Neural progenitor cell (in vitro differentiated cells): ENCODE results near the gene E2F3. TPM values are rescaled to one million over a fixed set of nuclear protein-coding genes. Genes with fewer than 3 reads are reported as not detected.

Experiments
- DNase-seq: peaks from one replicate; pipeline ENCODE4 v3.0.0-alpha.2; 2016; ENCODE audit warnings: low spot score
- H2AFZ ChIP-seq: fragments of 200-600 bp; sonication (generic); replicated peaks from 2 replicates; pipeline ENCODE4 v1.6.1; 2016; ENCODE audit warnings: antibody characterized with exemption
- H3F3A ChIP-seq: fragments of 200-600 bp; sonication (generic); 2 replicates; pipeline ENCODE4 v1.6.1; 2016; ENCODE audit warnings: antibody characterized with exemption, low read depth
- H3K27ac ChIP-seq: fragments of 200-600 bp; sonication (generic); 2 replicates; pipeline ENCODE4 v1.5.1; 2016; ENCODE audit warnings: mild to moderate bottlenecking
- H3K27me3 ChIP-seq: fragments of 200-600 bp; sonication (generic); 2 replicates; pipeline ENCODE4 v1.6.1; 2016; ENCODE audit warnings: mild to moderate bottlenecking, moderate library complexity
- H3K36me3 ChIP-seq: fragments of 200-600 bp; sonication (generic); 2 replicates; pipeline ENCODE4 v1.5.1; 2016
- H3K4me1 ChIP-seq: fragments of 200-600 bp; sonication (generic); 2 replicates; pipeline ENCODE4 v1.6.1; 2016; ENCODE audit warnings: mixed run types
- H3K4me2 ChIP-seq: fragments of 200-600 bp; sonication (generic); 2 replicates; pipeline ENCODE4 v1.6.1; 2016
- H3K4me3 ChIP-seq: fragments of 200-600 bp; sonication (generic); 2 replicates; pipeline ENCODE4 v1.5.1; 2016
- H3K79me2 ChIP-seq: fragments of 200-600 bp; sonication (generic); 2 replicates; pipeline ENCODE4 v1.6.1; 2016; ENCODE audit warnings: low read depth
- H3K9ac ChIP-seq: fragments of 200-600 bp; sonication (generic); 2 replicates; pipeline ENCODE4 v1.6.1; 2016
- H3K9me3 ChIP-seq: fragments of 200-600 bp; sonication (generic); 2 replicates; pipeline ENCODE4 v1.5.1; 2016; ENCODE audit warnings: low read depth
- H4K20me1 ChIP-seq: fragments of 200-600 bp; sonication (generic); 2 replicates; pipeline ENCODE4 v1.6.1; 2016; ENCODE audit warnings: low read depth
- H3K27ac Mint-ChIP-seq: 3 replicates; pipeline ENCODE4 v1.8.0; 2021; ENCODE audit warnings: mixed read lengths
- H3K27me3 Mint-ChIP-seq: 2 replicates; pipeline ENCODE4 v1.8.0; 2022; ENCODE audit warnings: low read depth, mild to moderate bottlenecking, inconsistent platforms, moderate library complexity, mixed read lengths; ENCODE audit not compliant: insufficient read depth
- H3K36me3 Mint-ChIP-seq: 3 replicates; pipeline ENCODE4 v1.8.0; 2021; ENCODE audit warnings: mixed read lengths
- H3K4me1 Mint-ChIP-seq: 3 replicates; pipeline ENCODE4 v1.8.0; 2021; ENCODE audit warnings: mixed read lengths
- H3K4me3 Mint-ChIP-seq: 3 replicates; pipeline ENCODE4 v1.8.0; 2021; ENCODE audit warnings: mild to moderate bottlenecking, moderate library complexity, mixed read lengths
- H3K9me3 Mint-ChIP-seq: 3 replicates; pipeline ENCODE4 v1.8.0; 2020; ENCODE audit warnings: mixed read lengths
- EZH2 ChIP-seq: fragments of 200-600 bp; sonication (generic); IDR thresholded peaks from 2 replicates; pipeline ENCODE4 v1.6.1; 2017; ENCODE audit warnings: antibody characterized with exemption, mild to moderate bottlenecking, moderate library complexity
- EZH2phosphoT487 ChIP-seq: fragments of 200-600 bp; sonication (generic); IDR thresholded peaks from 2 replicates; pipeline ENCODE4 v1.6.1; 2017; ENCODE audit warnings: antibody characterized with exemption
- total RNA-seq: library from RNA; depleted of rRNA; stranded (reverse); fragments of >200 nt; gene quantifications from 2 replicates; pipeline ENCODE4 v1.2.3, GENCODE V29; 2015; ENCODE audit warnings: low replicate concordance
- TF ChIP-seq, protein P1 (sequence below): fragments of 200-600 bp; sonication (generic); IDR thresholded peaks from 2 replicates; pipeline ENCODE4 v1.5.1; 2017; ENCODE audit warnings: antibody characterized with exemption, mild to moderate bottlenecking

E2F3 gene
- total RNA-seq, 1 donor from 2014 or later, result 35.7 TPM

DNA sequence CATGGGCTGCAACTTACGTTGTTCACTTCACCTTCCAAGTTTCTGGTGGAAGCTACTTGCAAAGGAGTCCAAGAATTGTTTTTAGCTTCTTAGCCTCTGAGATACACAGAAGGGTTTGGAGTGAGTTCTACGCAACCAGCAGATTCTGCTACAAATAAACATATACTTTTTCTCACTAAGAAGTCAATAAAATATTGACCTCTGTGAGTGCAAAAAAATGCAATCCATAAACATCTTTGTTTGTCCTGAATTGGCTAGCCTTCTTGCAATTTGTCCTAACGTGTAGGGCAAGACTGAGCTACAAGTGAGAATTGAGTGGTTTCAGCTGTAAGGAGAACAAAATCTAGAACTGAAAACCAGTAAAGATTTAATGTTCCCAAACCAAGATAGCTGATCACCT lies 26.2 kb upstream of the E2F3 start:
- peaks cover 18% of the 10 kb centered on the region for H3K4me1 Mint-ChIP-seq
- no peak overlapping the region for H3K4me3 Mint-ChIP-seq
- no peaks in the 10 kb centered on the region for H3K79me2 ChIP-seq
- H3K9me3 ChIP-seq, result no peaks in the 10 kb centered on the region
- H3K9ac ChIP-seq, result no peak overlapping the region
- H3F3A ChIP-seq, result no peaks in the 10 kb centered on the region
- peaks cover 2% of the 10 kb centered on the region for H3K27me3 Mint-ChIP-seq
- no peaks in the 10 kb centered on the region for H3K27me3 ChIP-seq
- H3K4me2 ChIP-seq, result no peak overlapping the region
- no peaks in the 10 kb centered on the region for H4K20me1 ChIP-seq
- H3K9me3 Mint-ChIP-seq, result peaks cover 6% of the 10 kb centered on the region
- H2AFZ ChIP-seq, result no peak overlapping the region
- no peak overlapping the region for H3K27ac ChIP-seq
- no peak for TF ChIP-seq EZH2phosphoT487
- TF ChIP-seq, protein P1, sequence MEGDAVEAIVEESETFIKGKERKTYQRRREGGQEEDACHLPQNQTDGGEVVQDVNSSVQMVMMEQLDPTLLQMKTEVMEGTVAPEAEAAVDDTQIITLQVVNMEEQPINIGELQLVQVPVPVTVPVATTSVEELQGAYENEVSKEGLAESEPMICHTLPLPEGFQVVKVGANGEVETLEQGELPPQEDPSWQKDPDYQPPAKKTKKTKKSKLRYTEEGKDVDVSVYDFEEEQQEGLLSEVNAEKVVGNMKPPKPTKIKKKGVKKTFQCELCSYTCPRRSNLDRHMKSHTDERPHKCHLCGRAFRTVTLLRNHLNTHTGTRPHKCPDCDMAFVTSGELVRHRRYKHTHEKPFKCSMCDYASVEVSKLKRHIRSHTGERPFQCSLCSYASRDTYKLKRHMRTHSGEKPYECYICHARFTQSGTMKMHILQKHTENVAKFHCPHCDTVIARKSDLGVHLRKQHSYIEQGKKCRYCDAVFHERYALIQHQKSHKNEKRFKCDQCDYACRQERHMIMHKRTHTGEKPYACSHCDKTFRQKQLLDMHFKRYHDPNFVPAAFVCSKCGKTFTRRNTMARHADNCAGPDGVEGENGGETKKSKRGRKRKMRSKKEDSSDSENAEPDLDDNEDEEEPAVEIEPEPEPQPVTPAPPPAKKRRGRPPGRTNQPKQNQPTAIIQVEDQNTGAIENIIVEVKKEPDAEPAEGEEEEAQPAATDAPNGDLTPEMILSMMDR, result no peak
- no peak for TF ChIP-seq EZH2
- no peaks in the 10 kb centered on the region for H3K36me3 Mint-ChIP-seq
- H3K4me3 ChIP-seq, result no peak overlapping the region
- no peaks in the 10 kb centered on the region for H3K4me1 ChIP-seq
- DNase-seq, result no peak
- no peak overlapping the region for H3K27ac Mint-ChIP-seq
- no peaks in the 10 kb centered on the region for H3K36me3 ChIP-seq

DNA sequence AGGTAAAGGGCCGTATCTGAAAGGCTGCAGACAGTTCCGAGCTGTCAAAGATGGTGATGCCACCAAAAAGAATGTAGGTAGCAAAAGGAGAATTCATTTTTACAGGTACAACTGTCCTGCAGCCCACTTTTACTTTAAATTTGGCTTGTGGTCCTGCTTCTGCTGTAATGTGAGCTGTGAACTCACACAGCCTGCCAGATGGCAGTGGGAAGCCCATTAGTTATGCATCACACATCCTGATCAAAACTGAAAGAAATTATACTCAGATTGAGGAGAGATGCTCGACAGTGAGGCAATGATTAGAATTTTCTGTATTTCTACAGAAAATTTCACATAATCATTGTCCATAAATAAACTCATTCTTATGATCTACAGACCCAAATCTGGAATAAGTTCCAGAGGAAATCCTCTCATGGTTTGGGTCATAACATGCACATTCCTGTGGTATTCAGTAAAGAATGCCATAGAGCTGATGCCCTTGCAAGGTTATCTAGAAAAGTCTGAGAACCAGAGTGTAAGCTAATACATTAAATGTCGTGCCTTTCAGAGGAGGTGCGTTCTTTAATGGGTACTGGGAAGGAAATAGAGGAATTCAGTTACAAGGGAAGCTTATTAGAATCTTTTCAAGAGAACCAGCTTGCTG lies 23.9 kb upstream of the E2F3 start:
- no peaks in the 10 kb centered on the region for H4K20me1 ChIP-seq
- no peaks in the 10 kb centered on the region for H3K4me1 ChIP-seq
- Mint-ChIP-seq H3K4me1 (peaks cover 18% of the 10 kb centered on the region), H3K4me3 (no peak overlapping the region), H3K36me3 (peaks cover 4% of the 10 kb centered on the region), H3K27me3 (peaks cover 2% of the 10 kb centered on the region), H3K9me3 (peaks cover 6% of the 10 kb centered on the region), H3K27ac (no peak overlapping the region)
- H2AFZ ChIP-seq, result no peak overlapping the region
- DNase-seq, result no peak
- no peak overlapping the region for H3K9ac ChIP-seq
- no peaks in the 10 kb centered on the region for H3F3A ChIP-seq
- H3K9me3 ChIP-seq, result no peaks in the 10 kb centered on the region
- no peaks in the 10 kb centered on the region for H3K36me3 ChIP-seq
- TF ChIP-seq, protein P1, result no peak
- H3K79me2 ChIP-seq, result no peaks in the 10 kb centered on the region
- no peaks in the 10 kb centered on the region for H3K27me3 ChIP-seq
- H3K4me2 ChIP-seq, result no peak overlapping the region
- H3K27ac ChIP-seq, result no peak overlapping the region
- H3K4me3 ChIP-seq, result no peak overlapping the region

DNA sequence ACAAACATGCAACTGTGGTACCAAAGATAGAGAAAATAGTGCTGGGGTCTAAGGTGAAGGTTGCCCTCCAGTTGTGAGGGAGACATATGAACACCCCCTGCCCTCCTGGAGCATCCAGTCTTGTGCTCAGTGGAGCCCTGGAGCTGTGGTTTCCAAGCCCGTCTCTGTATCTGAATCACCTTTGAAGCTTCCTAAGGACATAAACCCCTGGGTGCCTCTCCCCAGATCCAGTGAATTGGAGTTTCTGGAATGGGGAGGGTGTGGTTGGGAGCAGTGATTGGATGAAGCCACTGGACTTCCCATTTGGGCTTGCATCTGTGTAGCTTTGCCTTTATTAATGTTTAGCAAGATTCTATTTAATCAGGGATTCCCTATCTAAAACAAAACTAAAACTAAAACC lies 22.4 kb upstream of the E2F3 start:
- no peak overlapping the region for H3K4me3 ChIP-seq
- no peak overlapping the region for H3K4me2 ChIP-seq
- no peak for DNase-seq
- no peaks in the 10 kb centered on the region for H3K36me3 ChIP-seq
- no peak overlapping the region for H3K4me3 Mint-ChIP-seq
- H3F3A ChIP-seq, result no peaks in the 10 kb centered on the region
- peaks cover 6% of the 10 kb centered on the region for H3K9me3 Mint-ChIP-seq
- H3K4me1 ChIP-seq, result no peaks in the 10 kb centered on the region
- H3K27ac Mint-ChIP-seq, result no peak overlapping the region
- no peaks in the 10 kb centered on the region for H4K20me1 ChIP-seq
- H3K79me2 ChIP-seq, result no peaks in the 10 kb centered on the region
- H3K9me3 ChIP-seq, result no peaks in the 10 kb centered on the region
- H3K27me3 Mint-ChIP-seq, result peaks cover 2% of the 10 kb centered on the region
- TF ChIP-seq, protein P1, result no peak
- TF ChIP-seq EZH2phosphoT487, result no peak
- TF ChIP-seq EZH2, result no peak
- H2AFZ ChIP-seq, result no peak overlapping the region
- H3K27ac ChIP-seq, result no peak overlapping the region
- peaks cover 18% of the 10 kb centered on the region for H3K4me1 Mint-ChIP-seq
- no peak overlapping the region for H3K9ac ChIP-seq
- H3K36me3 Mint-ChIP-seq, result peaks cover 4% of the 10 kb centered on the region
- H3K27me3 ChIP-seq, result no peaks in the 10 kb centered on the region
